ENCODE data around the gene ASMT. TPM values are rescaled to one million over a fixed set of nuclear protein-coding genes. Genes with fewer than 3 reads are reported as not detected.
A peak's percentile ranks its signal among the peaks of the same experiment; 100 is the strongest.

Gene ASMT
- total and polyA plus RNA-seq, 2 of the 4 experiments (the other 2 are of a cell fraction): not detected

- no peak overlapping the region for H2AK9ac ChIP-seq (replicated peaks; ENCODE audit: low read depth, low read length, poor library complexity)
- no peak overlapping the region for H4K91ac ChIP-seq (ENCODE audit: insufficient read depth, low read depth, low read length)
- dilution Hi-C loops (cut with HindIII; ENCODE audit: low sequenced_read_pairs, unreplicated experiment): no loop called here
- no peak overlapping the region for H4K8ac ChIP-seq (ENCODE audit: low read depth in 2 of 2, low read length in 2 of 2)
- POLR2A ChIA-PET (ENCODE audit: unreplicated experiment): no interaction called here
- no peak overlapping the region for H2AK5ac ChIP-seq (ENCODE audit: low read depth, low read length)
- peaks cover 5% of the 10 kb centered on the region; the same call in 1 of the 2 replicates for H3K9me3 ChIP-seq (ENCODE audit: control insufficient read depth, insufficient read depth, low read length)
- peaks cover 63% of the 10 kb centered on the region for H3K36me3 ChIP-seq (ENCODE audit: control insufficient read depth, insufficient read depth, low read length)
- H3K27me3 ChIP-seq (ENCODE audit: control insufficient read depth, insufficient read depth, low read length): no peaks in the 10 kb centered on the region
- intact Hi-C loops (cut with micrococcal nuclease): no loop called here
- WGBS, 2 experiments (ENCODE audit: extremely low coverage in 2 of 2, insufficient read length in 1 of 2): 98% methylated on average over 10 of the region's 15 CpGs; no CpG with 5 or more reads in 1 of the 2 experiments
- H3K14ac ChIP-seq (replicated peaks; ENCODE audit: low read depth, low read length): no peak overlapping the region
- H3K9ac ChIP-seq (ENCODE audit: low read depth, low read length): no peak overlapping the region
- no peak for ATAC-seq (ENCODE audit: low read depth)
- H3K4me1 ChIP-seq (ENCODE audit: control insufficient read depth, insufficient read depth, low read length): no peaks in the 10 kb centered on the region
- in situ Hi-C loops (cut with MboI; ENCODE audit: low sequenced_read_pairs): no loop called here
- H2BK15ac ChIP-seq (ENCODE audit: low read depth, low read length): no peak overlapping the region
- TSS peak; percentile 83 for BruUV-seq (replicated peaks)
- no peak overlapping the region for H3K23ac ChIP-seq (ENCODE audit: low read depth, low read length)
- H3K56ac ChIP-seq (ENCODE audit: extremely low read depth, insufficient read depth, low read length): no peak overlapping the region
- H4K5ac ChIP-seq (ENCODE audit: low read depth, low read length): no peak overlapping the region
- H2BK20ac ChIP-seq (ENCODE audit: low read depth, low read length): no peak overlapping the region
- peaks cover 19% of the 10 kb centered on the region for H4K20me1 ChIP-seq (ENCODE audit: insufficient read depth, low read length)
- H2BK5ac ChIP-seq (ENCODE audit: low read depth, low read length, poor library complexity, severe bottlenecking): no peak overlapping the region
- H3K4me3 ChIP-seq (ENCODE audit: insufficient read depth, low read depth, low read length): no peak overlapping the region
- H3K4me2 ChIP-seq (ENCODE audit: low read depth, low read length): no peak overlapping the region
- CTCF ChIA-PET: no interaction called here
- peaks cover 0 to 10% of the 10 kb centered on the region in 2 experiments; a peak in 2 of 4 replicates for H3K79me1 ChIP-seq (ENCODE audit: low read depth in 1 of 2, low read length in 2 of 2)
- H3K9me1 ChIP-seq (ENCODE audit: insufficient read depth, low read length): peaks cover 4% of the 10 kb centered on the region; the same call in 1 of the 2 replicates
- no peak for TF ChIP-seq SMC3 (IDR thresholded peaks at IDR 0.05; ENCODE audit: low read depth, low read length)
- TF ChIP-seq MAFK (IDR thresholded peaks at IDR 0.05; ENCODE audit: low read depth, low read length): no peak
- TF ChIP-seq RFX5 (IDR thresholded peaks at IDR 0.05; ENCODE audit: low read depth, low read length): no peak
- no peak for TF ChIP-seq MAZ (IDR thresholded peaks at IDR 0.05; ENCODE audit: borderline replicate concordance, low read depth, low read length)
- TF ChIP-seq CEBPB (IDR thresholded peaks at IDR 0.05; ENCODE audit: low read depth, low read length): no peak
- no peak for TF ChIP-seq POLR2A (IDR thresholded peaks at IDR 0.05; ENCODE audit: low read depth, low read length)
- TF ChIP-seq BHLHE40 (IDR thresholded peaks at IDR 0.05; ENCODE audit: low read depth, low read length): no peak
- TF ChIP-seq NFE2L2 (IDR thresholded peaks at IDR 0.05; ENCODE audit: low read depth, low read length): no peak
- no peak for TF ChIP-seq MXI1 (IDR thresholded peaks at IDR 0.05; ENCODE audit: borderline replicate concordance, low read depth, low read length)
- no peak for TF ChIP-seq USF2 (IDR thresholded peaks at IDR 0.05; ENCODE audit: low read depth, low read length)
- TF ChIP-seq CTCF (conservative IDR thresholded peaks at IDR 0.05; ENCODE audit: low read depth, low read length): no peak
- TF ChIP-seq ELK1 (IDR thresholded peaks at IDR 0.05; ENCODE audit: borderline replicate concordance, low read depth, low read length): no peak
- H2BK120ac ChIP-seq (ENCODE audit: low read depth, low read length): no peak overlapping the region
- H3K4ac ChIP-seq (ENCODE audit: low read depth, low read length): no peak overlapping the region
- no peak for DNase-seq
- no peak overlapping the region for H3K27ac ChIP-seq (ENCODE audit: insufficient read depth, low read length)
- no peak overlapping the region for H3K18ac ChIP-seq (ENCODE audit: low read depth, low read length)
- no peak overlapping the region for H2AFZ ChIP-seq (replicated peaks; ENCODE audit: low read length, poor library complexity)
These were observed 13.1 kb upstream of the ASMT start for GRCh38 chrX:1601768-1602085.

Measured in IMR-90 (cell line).